ENCODE measurements around the gene ZMYM4.

The ZMYM4 gene

DNA sequence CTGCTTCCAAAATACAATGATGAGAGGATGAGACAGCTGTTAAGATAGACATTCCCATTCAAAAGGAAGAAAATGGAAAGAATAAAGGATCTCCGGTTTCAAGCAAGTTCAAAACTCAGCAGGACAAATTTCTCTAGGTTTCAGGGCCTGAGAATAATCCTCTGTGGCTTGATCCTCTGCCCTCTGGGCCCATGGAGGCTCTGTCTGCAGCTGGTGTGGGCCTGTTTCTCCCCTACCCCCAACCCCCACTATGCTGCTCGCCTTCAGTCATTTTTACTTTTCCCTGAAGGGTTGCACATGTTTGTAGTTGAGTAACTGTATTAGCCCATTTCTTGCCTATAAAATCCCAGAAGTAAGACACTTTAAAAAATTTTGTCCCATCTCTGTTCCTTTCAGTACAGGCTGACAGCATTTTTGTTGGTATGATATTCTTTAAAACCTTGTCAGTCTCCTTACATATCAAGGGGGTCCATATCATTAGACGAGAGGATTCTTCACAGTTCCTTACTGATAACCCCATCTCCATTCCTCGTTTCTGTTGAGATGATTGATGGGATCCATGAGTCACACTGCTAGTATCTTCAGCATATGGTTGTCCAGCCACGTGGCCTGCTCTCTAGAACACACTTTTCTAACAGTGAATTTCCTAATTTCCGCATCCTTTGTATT, 10.5 kb downstream of the ZMYM4 start:
- DNase-seq (ENCODE audit: low read depth in 2 of 2): no peak

DNA sequence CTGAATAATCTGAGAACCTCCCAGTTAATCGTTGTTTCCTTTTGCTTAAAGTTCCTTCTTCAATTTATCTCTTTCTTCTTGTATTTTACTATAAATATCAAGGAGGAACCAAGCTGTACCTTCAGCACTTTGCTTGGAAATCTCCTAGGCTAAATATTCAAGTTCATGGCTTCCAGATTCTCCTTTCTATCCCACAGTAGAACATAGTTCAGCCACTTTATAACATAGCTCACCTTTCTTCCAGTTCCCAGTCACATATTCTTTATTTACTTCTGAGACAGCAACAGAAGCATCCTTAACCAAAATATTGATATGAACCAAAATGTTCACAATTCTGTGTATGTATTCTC, 11.0 kb downstream of the ZMYM4 start:
- DNase-seq (ENCODE audit: low read depth in 2 of 2): no peak

DNA sequence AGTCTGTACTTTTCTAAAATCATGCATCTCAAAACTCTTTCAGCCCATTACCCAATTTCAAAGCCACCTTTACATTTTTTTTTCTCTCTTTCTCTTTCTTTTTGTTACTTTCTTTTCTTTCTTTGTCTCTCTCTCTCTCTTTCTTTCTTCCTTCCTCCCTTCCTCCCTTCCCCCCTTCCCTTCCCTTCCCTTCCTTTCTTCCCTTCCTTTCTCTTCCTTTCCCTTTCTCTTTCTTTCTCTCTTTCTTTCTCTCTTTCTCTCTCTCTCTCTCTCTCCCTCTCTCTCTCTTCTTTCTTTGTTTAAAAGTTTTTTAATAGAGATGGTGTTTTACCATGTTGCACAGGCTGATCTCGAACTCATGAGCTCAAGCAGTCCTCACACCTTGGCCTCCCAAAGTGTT, 11.5 kb downstream of the ZMYM4 start:
- DNase-seq (ENCODE audit: low read depth in 2 of 2): no peak

DNA sequence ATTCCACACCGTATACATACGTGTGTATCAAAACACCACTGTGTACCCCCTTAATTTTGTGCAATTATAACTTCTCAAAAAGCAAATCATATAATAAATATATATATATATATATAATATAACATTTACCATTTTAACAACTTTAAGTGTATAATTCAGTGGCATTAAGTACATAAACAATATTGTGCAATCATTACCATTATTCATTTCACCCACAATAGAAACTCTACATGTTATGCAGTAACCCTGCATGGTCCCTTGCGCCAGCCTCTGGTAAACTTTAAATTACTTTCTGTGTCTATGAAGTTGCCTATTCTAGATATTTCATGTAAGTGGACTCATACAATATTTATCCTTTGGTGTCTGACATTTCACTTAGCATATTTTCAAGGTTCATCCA, 13.1 kb downstream of the ZMYM4 start:
- no peak for DNase-seq (ENCODE audit: low read depth in 2 of 2)

DNA sequence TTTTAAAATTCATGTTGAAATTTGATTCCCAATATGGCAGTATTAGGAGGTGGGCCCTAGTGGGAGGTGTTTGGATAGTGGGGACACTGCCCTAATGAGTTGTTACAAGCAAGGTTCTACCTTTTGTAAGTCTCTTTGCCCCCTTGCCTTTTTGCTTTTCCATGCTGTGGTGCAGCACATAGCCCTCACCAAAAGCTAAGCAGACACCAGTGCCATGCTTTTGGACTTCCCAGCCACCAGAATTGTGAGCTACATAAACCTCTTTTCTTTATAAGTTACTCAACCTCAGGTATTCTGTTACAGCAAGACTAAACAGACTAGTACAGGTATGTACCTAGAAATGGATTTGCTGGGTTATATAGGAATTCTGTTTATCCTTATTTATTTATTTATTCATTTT, 13.7 kb downstream of the ZMYM4 start:
- DNase-seq (ENCODE audit: low read depth in 2 of 2): no peak

DNA sequence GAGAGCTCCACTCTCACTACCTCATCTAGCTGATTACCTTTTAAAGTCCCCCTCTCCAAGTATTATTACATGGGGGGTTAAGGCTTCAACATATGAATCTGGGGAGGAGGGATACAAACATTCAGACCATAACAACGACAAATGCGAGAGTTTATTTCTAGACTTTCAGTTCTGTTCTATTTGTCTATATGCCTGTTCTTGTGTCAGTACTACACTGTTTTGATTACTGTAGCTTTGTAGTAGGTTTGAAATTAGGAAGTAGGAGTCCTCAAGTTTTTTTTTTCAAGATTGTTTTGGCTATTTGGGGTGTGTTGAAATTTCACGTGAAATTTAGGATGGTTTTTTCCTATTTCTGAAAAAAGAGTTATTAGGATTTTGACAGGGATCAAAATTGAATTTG, 16.3 kb downstream of the ZMYM4 start:
- DNase-seq (ENCODE audit: low read depth in 2 of 2): no peak

DNA sequence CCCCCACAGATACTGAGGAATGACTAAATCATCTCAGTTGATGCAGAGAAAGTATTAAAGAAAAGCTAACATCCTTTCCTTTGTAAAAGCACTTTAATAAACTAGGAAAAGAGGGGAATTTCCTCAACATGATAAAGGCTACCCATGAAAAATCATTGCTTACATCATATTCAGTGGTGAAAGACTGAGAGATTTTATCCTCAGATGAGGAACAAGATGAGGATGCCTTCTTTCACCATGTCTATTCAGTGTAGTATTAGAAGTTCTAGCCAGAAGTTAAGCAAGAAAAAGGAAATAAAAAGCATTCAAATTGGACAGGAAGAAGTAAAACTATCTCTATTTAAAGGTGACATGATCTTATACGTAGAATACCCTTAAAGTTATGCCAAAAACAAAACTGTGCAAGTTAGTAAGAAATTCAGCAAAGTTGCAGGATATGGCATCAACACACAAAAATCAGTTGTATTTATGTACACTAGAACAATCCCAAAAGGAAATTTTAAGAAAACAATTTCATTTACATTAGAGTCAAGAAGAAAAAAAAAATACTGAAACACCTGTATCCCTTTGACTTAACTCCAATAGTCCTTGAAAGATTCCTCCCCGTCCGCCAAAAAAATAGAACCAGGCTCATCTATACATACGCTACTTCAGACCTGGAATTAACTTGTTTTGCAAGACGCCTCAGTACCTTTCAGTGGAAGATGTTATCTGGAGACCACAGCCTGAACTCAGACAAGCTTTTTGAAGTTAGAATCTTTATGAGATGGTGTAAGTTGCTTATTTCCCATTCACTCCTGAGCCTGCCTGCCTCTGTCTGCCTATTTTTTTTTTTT, 17.5 kb downstream of the ZMYM4 start:
- no peak for DNase-seq (ENCODE audit: low read depth in 2 of 2)

DNA sequence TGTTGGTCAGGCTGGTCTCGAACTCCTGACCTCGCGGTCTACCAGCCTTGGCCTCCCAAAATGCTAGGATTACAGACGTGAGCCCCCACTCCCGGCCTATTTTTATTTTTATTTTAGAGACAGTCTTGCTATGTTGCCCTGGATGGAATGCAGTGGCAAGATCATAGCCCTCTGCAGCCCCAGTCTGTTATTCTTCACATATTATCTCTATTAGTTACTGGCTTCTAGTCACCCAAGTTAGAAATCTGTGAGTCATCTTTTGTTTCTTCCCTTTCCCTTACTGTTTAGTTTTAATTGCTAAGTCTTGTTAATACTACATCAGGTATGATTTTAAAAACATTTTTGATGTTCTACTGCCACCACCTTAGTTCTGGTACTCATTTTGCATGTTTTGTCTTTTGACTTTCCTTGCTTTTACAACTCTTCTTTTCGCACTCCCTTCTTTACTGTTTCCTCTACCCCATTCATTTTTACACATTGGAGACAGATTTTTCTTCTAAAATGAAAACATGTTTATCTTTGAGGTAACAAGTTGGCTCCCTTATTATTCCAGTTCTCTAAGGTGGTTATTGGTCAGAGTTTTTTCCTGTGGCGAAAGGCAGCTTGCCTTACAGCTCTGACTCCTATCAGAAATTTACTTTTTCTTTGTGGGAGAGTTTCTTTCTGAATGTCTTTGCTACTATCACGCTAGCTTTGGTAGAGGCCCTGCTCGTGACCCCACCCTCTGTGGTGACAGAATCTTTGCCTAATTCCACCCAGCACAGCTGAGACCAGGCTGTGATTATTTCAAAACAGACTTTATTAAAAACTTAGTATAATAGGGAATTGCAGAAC, 19.5 kb downstream of the ZMYM4 start:
- DNase-seq (ENCODE audit: low read depth in 2 of 2): no peak

DNA sequence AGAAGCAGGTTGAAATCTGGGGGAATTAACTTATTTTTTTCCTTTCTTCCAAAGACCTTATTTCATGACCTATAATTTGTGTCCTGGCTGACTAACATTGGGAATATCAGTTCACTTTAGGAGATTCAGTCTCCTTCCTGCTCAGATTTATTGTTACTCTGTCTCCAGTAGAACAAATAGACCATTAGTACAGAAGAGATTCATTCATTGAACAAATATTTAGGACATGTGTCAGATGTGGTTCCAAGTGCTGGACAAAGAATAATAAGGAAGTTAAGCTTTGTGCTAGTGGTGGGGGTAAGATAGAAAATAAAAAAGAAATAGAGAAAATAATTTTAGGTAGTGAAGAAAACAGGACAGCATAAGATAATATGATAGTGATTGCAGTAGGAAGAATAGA, 20.3 kb downstream of the ZMYM4 start:
- no peak for DNase-seq (ENCODE audit: low read depth in 2 of 2)

DNA sequence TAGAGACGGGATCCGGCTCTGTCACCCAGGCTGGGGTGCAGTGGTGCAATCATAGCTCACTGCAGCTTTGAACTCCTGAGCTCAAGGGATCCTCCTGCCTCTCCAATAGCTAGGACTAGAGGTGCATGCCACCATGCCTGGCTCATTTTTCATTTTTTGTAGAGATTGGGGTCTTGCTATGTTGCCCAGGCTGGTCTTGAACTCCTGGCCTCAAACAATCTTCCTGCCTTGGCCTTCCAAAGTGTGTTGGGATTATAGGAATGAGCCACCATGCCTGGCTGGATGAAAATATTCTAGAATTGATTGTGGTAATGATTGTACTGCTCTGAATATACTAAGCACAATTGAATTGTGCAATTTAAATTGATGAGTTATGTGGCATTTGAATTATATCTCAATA, 21.9 kb downstream of the ZMYM4 start:
- no peak for DNase-seq (ENCODE audit: low read depth in 2 of 2)

DNA sequence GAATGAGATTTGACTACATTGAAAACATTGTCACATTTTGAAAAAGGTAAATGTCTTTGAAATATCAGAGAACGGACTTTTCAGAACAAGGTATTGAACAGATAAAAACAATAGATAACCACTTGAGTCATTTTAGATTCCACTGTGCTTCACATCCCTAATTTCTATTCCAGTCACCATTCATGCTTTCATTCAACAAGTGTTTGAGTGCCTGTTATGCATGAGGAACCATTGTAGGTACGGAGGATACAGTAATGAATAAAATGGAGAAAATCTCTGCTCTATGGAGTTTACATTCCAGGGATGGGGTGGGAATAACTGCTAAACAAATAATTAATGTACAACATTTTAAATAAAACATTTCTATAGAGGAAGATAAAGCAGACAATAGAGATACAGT, 26.3 kb downstream of the ZMYM4 start:
- no peak for DNase-seq (ENCODE audit: low read depth in 2 of 2)

DNA sequence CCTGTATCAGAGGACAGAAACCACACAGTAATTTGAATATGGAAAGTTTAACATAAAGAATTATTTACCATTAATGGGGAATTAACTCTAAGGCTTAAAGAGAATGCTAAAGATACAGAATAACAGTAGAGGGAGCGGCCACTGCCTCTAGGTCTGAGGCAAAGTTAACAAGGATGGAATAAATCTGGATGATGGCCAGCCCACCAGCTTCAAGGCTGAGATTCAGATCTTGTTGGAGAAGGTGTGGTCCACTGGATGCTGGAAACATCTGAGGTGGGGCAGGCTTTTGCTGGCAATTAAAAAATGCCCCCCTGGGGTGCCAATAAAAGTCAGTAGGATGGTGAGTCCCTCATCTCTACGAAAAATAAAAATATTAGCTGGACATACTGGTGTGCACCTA, 29.4 kb downstream of the ZMYM4 start:
- no peak for DNase-seq (ENCODE audit: low read depth in 2 of 2)

DNA sequence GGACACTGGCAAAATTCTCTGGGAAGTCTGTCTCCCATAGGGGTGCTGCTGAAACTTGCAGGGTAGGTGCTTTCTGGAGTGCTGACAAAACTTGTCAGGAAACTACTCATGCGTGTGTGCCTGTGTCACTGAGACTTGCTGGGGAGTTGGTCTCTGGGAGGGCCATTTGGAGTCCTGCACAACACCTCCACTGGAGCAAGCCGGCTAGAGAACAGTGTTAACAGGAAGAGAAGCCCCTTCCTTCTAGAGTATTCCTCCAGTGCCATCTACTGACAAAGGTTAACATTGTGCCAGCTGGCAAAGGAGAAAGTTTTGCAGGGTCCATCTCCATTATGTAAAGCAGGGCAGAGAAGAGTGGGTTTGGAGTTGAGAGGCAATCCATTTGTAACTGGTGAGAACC, 30.0 kb downstream of the ZMYM4 start:
- DNase-seq (ENCODE audit: low read depth in 2 of 2): peak in 1 of 2 donors; percentile 2

DNA sequence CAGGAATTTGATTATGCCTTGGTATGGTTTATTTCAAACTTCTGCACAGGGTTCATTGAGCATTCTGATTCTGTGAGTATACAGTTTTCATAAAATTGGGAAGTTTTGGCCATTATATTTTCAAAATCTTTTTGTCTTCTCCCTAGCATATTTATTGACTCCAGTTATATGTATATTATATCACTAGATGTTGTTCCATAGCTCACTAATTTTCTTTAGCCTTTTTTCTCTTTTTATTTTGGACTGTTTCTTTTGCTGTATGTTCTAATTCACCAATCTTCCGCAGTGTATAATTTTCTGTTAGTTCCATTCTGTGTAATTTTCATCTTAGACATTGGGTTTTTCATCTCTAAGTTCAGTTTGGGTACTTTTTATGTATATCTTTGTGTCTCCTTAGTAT, 31.9 kb downstream of the ZMYM4 start:
- DNase-seq (ENCODE audit: low read depth in 2 of 2): no peak

DNA sequence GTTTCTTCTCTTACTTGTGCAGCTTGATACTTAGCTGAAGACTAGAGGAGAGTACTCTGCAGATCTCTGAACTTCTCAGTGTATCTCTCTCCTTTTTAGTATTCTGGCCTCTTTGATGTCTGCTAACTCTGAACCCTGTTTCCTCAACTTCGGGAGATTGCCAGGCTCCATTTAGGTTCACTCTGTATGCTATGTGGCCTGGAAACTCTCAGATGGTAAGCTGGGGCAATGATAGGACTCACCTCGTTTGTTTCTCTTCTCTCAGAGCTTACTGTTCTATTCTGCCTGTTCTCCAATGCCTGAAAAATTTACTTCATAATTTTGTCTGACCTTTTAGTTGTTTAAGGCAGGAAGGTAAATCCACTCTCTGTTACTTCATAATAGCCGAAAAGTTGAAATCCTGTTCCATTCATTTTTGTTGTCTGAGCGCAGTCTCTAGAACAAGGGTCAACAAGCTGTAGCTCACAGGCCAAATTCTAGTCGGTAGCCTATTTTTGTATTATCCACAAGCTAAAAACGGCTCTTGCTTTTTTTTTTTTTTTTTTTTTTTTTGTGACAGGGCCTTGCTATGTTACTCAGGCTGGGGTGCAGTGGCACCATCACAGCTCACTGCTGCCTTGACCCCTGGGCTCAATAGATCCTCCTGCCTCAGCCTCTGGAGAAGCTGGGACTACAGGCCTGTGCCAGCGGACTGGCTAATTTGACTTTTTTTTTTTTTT, 33.3 kb downstream of the ZMYM4 start:
- no peak for DNase-seq (ENCODE audit: low read depth in 2 of 2)

DNA sequence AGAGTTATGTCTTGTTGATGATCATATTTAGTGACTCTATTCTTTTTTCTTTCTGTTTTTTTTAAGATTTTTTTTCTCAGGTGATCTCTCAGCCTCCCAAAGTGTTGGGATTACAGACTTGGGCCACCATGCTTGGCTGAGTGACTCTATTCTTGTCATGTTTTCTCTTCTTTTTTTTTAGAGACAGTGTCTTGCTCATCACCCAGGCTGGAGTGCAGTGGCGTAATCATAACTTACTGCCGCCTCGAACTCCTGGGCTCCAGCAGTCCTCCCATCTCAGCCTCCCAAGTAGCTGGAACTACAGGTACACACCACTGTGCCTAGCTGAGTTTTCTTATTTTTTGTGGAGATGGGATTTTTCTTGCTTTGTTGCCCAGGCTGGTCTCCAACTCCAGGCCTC, 36.9 kb downstream of the ZMYM4 start:
- DNase-seq (ENCODE audit: low read depth in 2 of 2): no peak

DNA sequence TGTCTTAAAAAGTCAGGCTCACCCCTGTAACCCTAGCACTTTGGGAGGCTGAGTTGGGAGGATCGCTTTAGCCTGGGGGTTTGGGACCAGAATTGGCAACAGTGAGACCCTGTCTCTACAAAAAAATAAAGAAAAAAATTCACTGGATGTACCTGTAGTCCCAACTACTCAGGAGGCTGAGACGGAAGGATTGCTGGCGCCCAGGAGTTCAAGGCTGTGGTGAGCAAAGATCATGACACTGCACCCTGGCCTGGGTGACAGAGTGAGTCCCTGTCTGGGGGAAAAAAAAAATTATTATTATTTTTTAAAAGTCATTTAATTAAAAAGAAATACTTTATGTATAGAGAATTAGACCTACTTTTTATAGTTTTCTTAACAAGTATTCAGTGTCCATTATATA, 47.1 kb downstream of the ZMYM4 start:
- DNase-seq (ENCODE audit: low read depth in 2 of 2): no peak

DNA sequence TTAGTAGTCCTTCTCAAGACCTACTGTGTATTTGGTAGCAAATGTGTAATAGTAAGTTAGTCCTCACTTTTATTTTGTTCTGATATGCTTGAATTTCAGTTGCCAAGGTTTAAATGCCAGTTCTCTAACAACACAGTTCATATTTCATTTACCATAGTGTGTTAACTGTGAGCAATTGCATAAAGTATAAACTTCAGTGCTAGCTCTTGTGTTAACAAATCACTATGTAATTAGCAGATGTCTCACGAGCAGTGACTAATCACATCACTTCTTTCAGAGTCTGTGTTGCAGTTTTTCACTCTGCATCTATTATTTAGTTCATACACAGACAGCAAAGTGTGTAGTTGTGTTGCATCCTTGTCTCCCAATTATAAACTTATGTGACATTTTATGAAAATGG, 47.8 kb downstream of the ZMYM4 start:
- no peak for DNase-seq (ENCODE audit: low read depth in 2 of 2)

DNA sequence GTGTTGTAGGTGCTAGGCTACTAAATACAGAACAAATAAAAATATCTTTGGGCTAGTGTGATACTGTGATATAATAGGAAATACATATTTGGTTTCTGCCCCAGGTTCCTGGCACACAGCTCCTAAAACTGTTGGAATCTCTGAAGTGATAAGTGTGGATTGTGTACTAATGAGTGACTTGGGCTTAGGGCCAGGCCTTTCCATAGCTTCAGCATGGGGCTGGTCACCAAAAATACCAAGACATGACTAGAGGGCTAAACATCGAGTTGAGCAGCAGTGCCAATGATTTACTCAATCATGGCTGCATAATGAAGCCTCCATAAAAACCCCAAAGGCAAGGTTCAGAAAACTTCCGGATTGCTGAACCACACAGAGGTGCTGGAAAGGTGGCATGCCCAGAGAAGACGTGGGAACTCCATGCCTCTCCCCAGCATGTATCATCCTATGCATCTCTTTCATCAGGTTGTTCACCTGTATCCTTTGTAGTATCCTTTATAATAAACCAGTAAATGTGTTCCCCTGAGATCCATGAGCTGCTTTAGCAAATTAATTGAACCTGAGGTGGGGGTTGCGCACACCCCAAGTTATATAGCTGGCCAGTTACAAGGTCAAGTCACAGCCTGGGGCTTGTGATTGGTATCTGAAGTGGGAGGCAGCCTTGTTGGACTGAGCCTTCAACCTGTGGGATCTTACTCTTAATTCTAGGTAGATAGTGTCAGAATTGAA, 51.6 kb downstream of the ZMYM4 start:
- no peak for DNase-seq (ENCODE audit: low read depth in 2 of 2)

DNA sequence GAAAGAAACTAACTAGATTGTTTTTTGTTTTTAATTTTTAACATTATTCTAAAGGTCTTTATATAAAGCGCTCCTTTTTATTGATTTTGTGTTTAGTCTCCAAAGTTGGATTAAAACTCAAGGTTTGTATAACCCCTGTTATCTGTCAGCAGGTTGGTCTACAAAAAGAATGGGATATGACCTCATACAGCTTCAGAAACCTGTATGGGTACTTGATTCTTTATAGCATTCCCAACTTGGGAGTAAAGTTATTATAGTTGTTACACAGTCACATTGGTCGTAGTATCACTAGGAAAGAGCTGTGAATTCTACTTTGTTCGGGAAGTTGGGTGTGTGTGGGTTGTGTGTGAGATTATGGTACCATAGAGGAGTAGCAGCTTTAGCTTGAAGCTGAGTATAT, 52.4 kb downstream of the ZMYM4 start:
- DNase-seq (ENCODE audit: low read depth in 2 of 2): no peak

DNA sequence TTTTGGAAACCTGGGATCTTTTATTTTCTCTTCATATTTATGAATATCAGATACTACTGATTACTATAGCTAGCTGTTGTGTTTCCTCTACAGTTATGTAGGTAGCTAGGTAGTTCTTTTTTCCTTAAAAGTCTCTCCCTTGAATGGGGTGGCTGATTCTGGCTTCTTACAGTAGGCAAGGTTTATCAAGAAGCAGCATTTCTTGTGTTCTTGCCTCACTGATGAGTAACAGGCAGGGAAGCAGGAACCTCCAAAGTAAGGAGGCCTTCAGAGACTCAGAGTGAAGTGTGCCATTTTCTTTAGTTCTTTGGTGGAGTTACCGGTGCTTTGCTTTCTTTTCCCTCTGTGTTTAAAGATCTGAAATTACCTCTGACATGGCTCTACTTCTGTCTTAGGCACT, 56.0 kb downstream of the ZMYM4 start:
- no peak for DNase-seq (ENCODE audit: low read depth in 2 of 2)
